ENCODE measurements around the gene C19orf67. TPM values are rescaled to one million over a fixed set of nuclear protein-coding genes. Genes with fewer than 3 reads are reported as not detected.

The C19orf67 gene
- polyA plus RNA-seq, 1 donor (not counting 4 experiments of a cell fraction or from before 2014, with no cell fraction given), result not detected

GRCh38 chr19:14055396-14055795, 30.2 kb downstream of the C19orf67 start:
- Histone ChIP-seq H3K27ac (ENCODE audit: control insufficient read depth, insufficient read depth, low read length) (no peak overlapping the region), H3K36me3 (ENCODE audit: control insufficient read depth in 2 of 2, extremely low read depth in 1 of 2, insufficient read depth in 2 of 2, low read length in 2 of 2) (peaks cover 0 to 2% of the 10 kb centered on the region in 2 experiments), H3K9ac (ENCODE audit: control insufficient read depth, extremely low read depth, insufficient read depth, low read length) (no peak overlapping the region), H3K4me1 (ENCODE audit: control insufficient read depth, extremely low read depth, insufficient read depth, low read length) (no peaks in the 10 kb centered on the region), H4K20me1 (ENCODE audit: control insufficient read depth, extremely low read depth, insufficient read depth, low read length) (no peaks in the 10 kb centered on the region), H3K4me2 (ENCODE audit: control insufficient read depth, extremely low read depth, insufficient read depth, low read depth, low read length) (no peak overlapping the region), H3K9me3 (ENCODE audit: control insufficient read depth, low read depth, low read length) (no peaks in the 10 kb centered on the region), H3K79me2 (ENCODE audit: control insufficient read depth, insufficient read depth, low read length) (no peaks in the 10 kb centered on the region), H3K9me1 (ENCODE audit: control insufficient read depth, extremely low read depth, insufficient read depth, low read length) (no peaks in the 10 kb centered on the region), H2AFZ (ENCODE audit: control insufficient read depth, low read length) (no peak overlapping the region), H3K27me3 (ENCODE audit: control insufficient read depth, extremely low read depth, insufficient read depth, low read length) (peaks cover 34% of the 10 kb centered on the region), H3K4me3 (ENCODE audit: control insufficient read depth in 2 of 3, extremely low read depth in 1 of 3, insufficient read depth in 2 of 3, low read depth in 1 of 3, low read length in 3 of 3) (no peak overlapping the region)
- no peak for TF ChIP-seq CTCF (optimal IDR thresholded peaks at IDR 0.05 in 1 of 3, IDR thresholded peaks at IDR 0.05 in 1 of 3, conservative IDR thresholded peaks at IDR 0.05 in 1 of 3; ENCODE audit: extremely low read depth in 1 of 3, insufficient read depth in 2 of 3, low read length in 3 of 3)
- TF ChIP-seq EZH2 (IDR thresholded peaks at IDR 0.05; ENCODE audit: low read length), result no peak
- DNase-seq (ENCODE audit: low read depth, low spot score), result no peak
- dilution Hi-C loops (cut with MboI; ENCODE audit: extremely low pct_ligation_motif_present, low sequenced_read_pairs), result no loop called here
- no peak for FAIRE-seq

- H3K4me1 ChIP-seq (ENCODE audit: control insufficient read depth, extremely low read depth, insufficient read depth, low read length), result no peaks in the 10 kb centered on the region
- H3K36me3 ChIP-seq (ENCODE audit: control insufficient read depth in 2 of 2, extremely low read depth in 1 of 2, insufficient read depth in 2 of 2, low read length in 2 of 2), result peaks cover 0 to 2% of the 10 kb centered on the region in 2 experiments
- no peak overlapping the region for H3K27ac ChIP-seq (ENCODE audit: control insufficient read depth, insufficient read depth, low read length)
- H3K9me1 ChIP-seq (ENCODE audit: control insufficient read depth, extremely low read depth, insufficient read depth, low read length), result no peaks in the 10 kb centered on the region
- no peak for DNase-seq (ENCODE audit: low read depth, low spot score)
- no peaks in the 10 kb centered on the region for H3K79me2 ChIP-seq (ENCODE audit: control insufficient read depth, insufficient read depth, low read length)
- no peak for FAIRE-seq
- H3K4me2 ChIP-seq (ENCODE audit: control insufficient read depth, extremely low read depth, insufficient read depth, low read depth, low read length), result no peak overlapping the region
- peaks cover 31% of the 10 kb centered on the region for H3K27me3 ChIP-seq (ENCODE audit: control insufficient read depth, extremely low read depth, insufficient read depth, low read length)
- H2AFZ ChIP-seq (ENCODE audit: control insufficient read depth, low read length), result no peak overlapping the region
- no peak for TF ChIP-seq CTCF (optimal IDR thresholded peaks at IDR 0.05 in 1 of 3, IDR thresholded peaks at IDR 0.05 in 1 of 3, conservative IDR thresholded peaks at IDR 0.05 in 1 of 3; ENCODE audit: extremely low read depth in 1 of 3, insufficient read depth in 2 of 3, low read length in 3 of 3)
- no peak for TF ChIP-seq EZH2 (IDR thresholded peaks at IDR 0.05; ENCODE audit: low read length)
- H3K9me3 ChIP-seq (ENCODE audit: control insufficient read depth, low read depth, low read length), result no peaks in the 10 kb centered on the region
- dilution Hi-C loops (cut with MboI; ENCODE audit: extremely low pct_ligation_motif_present, low sequenced_read_pairs), result no loop called here
- no peak overlapping the region for H3K9ac ChIP-seq (ENCODE audit: control insufficient read depth, extremely low read depth, insufficient read depth, low read length)
- H4K20me1 ChIP-seq (ENCODE audit: control insufficient read depth, extremely low read depth, insufficient read depth, low read length), result no peaks in the 10 kb centered on the region
- H3K4me3 ChIP-seq (ENCODE audit: control insufficient read depth in 2 of 3, extremely low read depth in 1 of 3, insufficient read depth in 2 of 3, low read depth in 1 of 3, low read length in 3 of 3), result no peak overlapping the region
These were observed 30.9 kb downstream of the C19orf67 start for GRCh38 chr19:14054721-14055120.

Data from keratinocyte (primary cell).